Fibroblast of lung (primary cell): ENCODE measurements around the gene TBC1D19. TPM values are rescaled to one million over a fixed set of nuclear protein-coding genes. Genes with fewer than 3 reads are reported as not detected.
A peak's percentile ranks its signal among the peaks of the same experiment; 100 is the strongest.

Experiments
- DNase-seq, 2 donors: peaks; one replicate each; pipeline versions ENCODE4 v3.0.0 to v3.0.0-alpha.2; 2010; ENCODE audit warnings: low read depth in 2 of 2
- H2AFZ ChIP-seq: 2 replicates; pipeline ENCODE4 v1.5.1; 2012; ENCODE audit warnings: low read length, control low read depth, inconsistent platforms
- H3K27ac ChIP-seq: 2 replicates; pipeline ENCODE4 v1.5.1; 2011; ENCODE audit warnings: low read length, control low read depth; ENCODE audit not compliant: insufficient read depth
- H3K27me3 ChIP-seq: 2 replicates; pipeline ENCODE4 v1.5.1; 2011; ENCODE audit warnings: mild to moderate bottlenecking, low read length; ENCODE audit not compliant: control insufficient read depth, insufficient read depth
- H3K36me3 ChIP-seq: 2 replicates; pipeline ENCODE4 v1.5.1; 2011; ENCODE audit warnings: low read length; ENCODE audit not compliant: control insufficient read depth, insufficient read depth
- H3K4me1 ChIP-seq: 2 replicates; pipeline ENCODE4 v1.5.1; 2011; ENCODE audit warnings: low read length; ENCODE audit not compliant: control insufficient read depth, insufficient read depth; ENCODE audit errors: extremely low read depth
- H3K4me2 ChIP-seq: 2 replicates; pipeline ENCODE4 v1.5.1; 2011; ENCODE audit warnings: low read length, control low read depth; ENCODE audit not compliant: insufficient read depth; ENCODE audit errors: extremely low read depth
- H3K4me3 ChIP-seq, 4 experiments: fragments of 200-600 bp in 1 of 4; sonication (generic) in 1 of 4; replicated peaks in 1 of 4; 2 replicates each; pipeline ENCODE4 v1.5.1; 2011 to 2016; ENCODE audit warnings: low read length in 4 of 4, low read depth in 3 of 4, mild to moderate bottlenecking in 3 of 4, control low read depth in 2 of 4, inconsistent platforms in 1 of 4, mixed read lengths in 1 of 4; ENCODE audit not compliant: insufficient read depth in 1 of 4; ENCODE audit errors: control extremely low read depth in 1 of 4
- H3K79me2 ChIP-seq: 2 replicates; pipeline ENCODE4 v1.5.1; 2012; ENCODE audit warnings: mild to moderate bottlenecking, low read length, inconsistent platforms; ENCODE audit not compliant: control insufficient read depth, insufficient read depth
- H3K9ac ChIP-seq: 2 replicates; pipeline ENCODE4 v1.5.1; 2011; ENCODE audit warnings: mild to moderate bottlenecking, low read length, control low read depth; ENCODE audit not compliant: insufficient read depth
- H3K9me3 ChIP-seq: 2 replicates; pipeline ENCODE4 v1.5.1; 2012; ENCODE audit warnings: low read depth, low read length; ENCODE audit not compliant: control insufficient read depth, insufficient read depth
- H4K20me1 ChIP-seq: 2 replicates; pipeline ENCODE4 v1.5.1; 2011; ENCODE audit warnings: low read length; ENCODE audit not compliant: control insufficient read depth, insufficient read depth; ENCODE audit errors: extremely low read depth
- EZH2 ChIP-seq: IDR thresholded peaks from 2 replicates; pipeline ENCODE4 v1.5.1; 2012; ENCODE audit warnings: low read length, control low read depth, mild to moderate bottlenecking; ENCODE audit errors: missing control alignments
- polyA plus RNA-seq, 2 donors: library from polyadenylated mRNA; depleted of rRNA in 1 of 2; stranded (reverse) in 1 of 2; unstranded in 1 of 2; fragments of >200 nt; gene quantifications; 2 replicates each; pipeline ENCODE4 v1.2.1, GENCODE V29; 2011 to 2012; ENCODE audit warnings: missing spikeins in 1 of 2
- total RNA-seq: library from RNA; depleted of rRNA; stranded (reverse); fragments of >200 nt; gene quantifications from 2 replicates; pipeline ENCODE4 v1.2.1, GENCODE V29; 2014
- TF ChIP-seq, protein P1 (sequence below), 2 donors: IDR thresholded peaks in 1 of 2; conservative IDR thresholded peaks in 1 of 2; 1 replicate in 1 of 2; 2 replicates in 1 of 2; pipeline ENCODE4 v1.5.1; 2011 to 2012; ENCODE audit warnings: low read length in 2 of 2, control low read depth in 1 of 2, inconsistent platforms in 1 of 2, low read depth in 1 of 2, mild to moderate bottlenecking in 1 of 2

TBC1D19 gene
- total and polyA plus RNA-seq, 2 donors (not counting 1 experiment from before 2014, with no cell fraction given): 38.2 to 132 TPM

DNA sequence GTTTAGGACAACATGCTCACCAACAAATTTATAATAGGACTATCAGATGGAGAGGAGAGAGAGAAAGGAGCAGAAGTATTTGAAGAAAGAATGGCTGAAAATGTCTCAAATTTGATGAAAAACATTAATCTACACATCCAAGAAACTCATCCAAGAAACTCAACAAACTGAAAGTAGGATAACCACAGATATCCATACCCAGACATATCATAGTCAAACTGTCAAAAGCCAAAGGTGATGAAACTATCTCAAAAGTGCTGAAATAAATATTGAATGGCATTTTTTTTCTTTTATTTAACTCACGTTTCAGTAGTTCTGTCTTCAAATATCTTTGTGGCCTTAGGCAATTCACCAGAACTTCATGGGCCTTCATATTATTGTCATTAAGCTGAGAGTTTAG, 116.2 kb downstream of the TBC1D19 start:
- Histone ChIP-seq H2AFZ (no peak overlapping the region), H3K27ac (no peak overlapping the region), H3K9me3 (no peaks in the 10 kb centered on the region), H4K20me1 (no peaks in the 10 kb centered on the region), H3K9ac (no peak overlapping the region), H3K27me3 (no peaks in the 10 kb centered on the region), H3K36me3 (no peaks in the 10 kb centered on the region), H3K4me3 (no peak overlapping the region), H3K4me2 (no peak overlapping the region), H3K4me1 (no peaks in the 10 kb centered on the region), H3K79me2 (no peaks in the 10 kb centered on the region)
- DNase-seq: no peak
- TF ChIP-seq, protein P1, sequence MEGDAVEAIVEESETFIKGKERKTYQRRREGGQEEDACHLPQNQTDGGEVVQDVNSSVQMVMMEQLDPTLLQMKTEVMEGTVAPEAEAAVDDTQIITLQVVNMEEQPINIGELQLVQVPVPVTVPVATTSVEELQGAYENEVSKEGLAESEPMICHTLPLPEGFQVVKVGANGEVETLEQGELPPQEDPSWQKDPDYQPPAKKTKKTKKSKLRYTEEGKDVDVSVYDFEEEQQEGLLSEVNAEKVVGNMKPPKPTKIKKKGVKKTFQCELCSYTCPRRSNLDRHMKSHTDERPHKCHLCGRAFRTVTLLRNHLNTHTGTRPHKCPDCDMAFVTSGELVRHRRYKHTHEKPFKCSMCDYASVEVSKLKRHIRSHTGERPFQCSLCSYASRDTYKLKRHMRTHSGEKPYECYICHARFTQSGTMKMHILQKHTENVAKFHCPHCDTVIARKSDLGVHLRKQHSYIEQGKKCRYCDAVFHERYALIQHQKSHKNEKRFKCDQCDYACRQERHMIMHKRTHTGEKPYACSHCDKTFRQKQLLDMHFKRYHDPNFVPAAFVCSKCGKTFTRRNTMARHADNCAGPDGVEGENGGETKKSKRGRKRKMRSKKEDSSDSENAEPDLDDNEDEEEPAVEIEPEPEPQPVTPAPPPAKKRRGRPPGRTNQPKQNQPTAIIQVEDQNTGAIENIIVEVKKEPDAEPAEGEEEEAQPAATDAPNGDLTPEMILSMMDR (conservative IDR thresholded peaks at IDR 0.05 in 1 of 2, IDR thresholded peaks at IDR 0.05 in 1 of 2; ENCODE audit: low read depth in 1 of 2, low read length in 2 of 2): no peak
- no peak for TF ChIP-seq EZH2

DNA sequence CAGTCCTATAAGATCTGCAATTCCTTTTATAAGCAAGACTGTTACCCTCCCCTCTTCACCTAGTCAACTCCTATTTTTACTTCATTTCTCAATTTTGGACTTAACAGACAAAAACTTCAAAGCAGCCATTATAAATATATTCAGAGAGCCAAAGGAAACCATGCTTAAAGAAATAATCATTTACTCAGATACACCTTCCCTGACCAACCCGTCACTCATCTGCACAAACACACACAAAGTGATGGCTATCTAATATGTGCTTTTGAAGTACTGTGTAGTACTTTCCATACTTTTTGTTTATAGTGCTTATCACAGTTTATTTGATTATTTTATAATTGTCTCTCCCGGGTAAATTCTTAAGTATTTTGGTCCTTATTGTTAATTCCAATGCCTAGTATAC, 117.2 kb downstream of the TBC1D19 start:
- H3K4me3 ChIP-seq: no peak overlapping the region
- DNase-seq: no peak
- no peaks in the 10 kb centered on the region for H3K4me1 ChIP-seq
- no peaks in the 10 kb centered on the region for H3K9me3 ChIP-seq
- H2AFZ ChIP-seq: no peak overlapping the region
- no peaks in the 10 kb centered on the region for H4K20me1 ChIP-seq
- no peaks in the 10 kb centered on the region for H3K79me2 ChIP-seq
- no peaks in the 10 kb centered on the region for H3K27me3 ChIP-seq
- no peak overlapping the region for H3K4me2 ChIP-seq
- H3K36me3 ChIP-seq: no peaks in the 10 kb centered on the region
- no peak overlapping the region for H3K9ac ChIP-seq
- TF ChIP-seq EZH2: no peak
- no peak overlapping the region for H3K27ac ChIP-seq

DNA sequence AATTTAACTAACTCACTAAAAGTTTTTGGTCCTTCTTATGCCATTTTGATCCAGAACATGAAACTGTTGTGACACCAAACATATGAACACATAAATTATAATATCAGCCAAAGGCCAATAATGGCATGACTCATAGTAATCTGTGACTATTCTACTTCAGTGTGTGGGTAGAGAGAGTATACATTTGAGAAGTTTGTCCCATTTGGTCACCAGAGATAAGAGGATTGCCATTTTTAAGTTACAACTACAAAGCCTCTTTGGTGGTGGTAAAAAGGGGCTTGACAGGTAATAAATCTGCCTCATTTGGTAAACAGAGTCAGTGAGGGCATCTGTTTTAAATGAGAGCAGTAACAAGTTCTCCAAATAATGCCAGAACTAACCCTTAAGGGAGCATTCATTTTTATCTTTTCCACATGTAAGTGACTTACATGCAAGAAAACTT, 117.9 kb downstream of the TBC1D19 start:
- no peak overlapping the region for H3K27ac ChIP-seq
- no peaks in the 10 kb centered on the region for H3K4me1 ChIP-seq
- H3K36me3 ChIP-seq: no peaks in the 10 kb centered on the region
- no peak overlapping the region for H3K9ac ChIP-seq
- H3K4me3 ChIP-seq: no peak overlapping the region
- no peaks in the 10 kb centered on the region for H3K27me3 ChIP-seq
- H3K9me3 ChIP-seq: no peaks in the 10 kb centered on the region
- no peaks in the 10 kb centered on the region for H3K79me2 ChIP-seq
- H3K4me2 ChIP-seq: no peak overlapping the region
- H4K20me1 ChIP-seq: no peaks in the 10 kb centered on the region
- DNase-seq: peak; percentile 59 to 63
- no peak overlapping the region for H2AFZ ChIP-seq
- TF ChIP-seq, protein P1 (conservative IDR thresholded peaks at IDR 0.05 in 1 of 2, IDR thresholded peaks at IDR 0.05 in 1 of 2; ENCODE audit: low read depth in 1 of 2, low read length in 2 of 2): no peak
- no peak for TF ChIP-seq EZH2
